HCT116 (cell line): ENCODE measurements around the gene ALDH1A2. TPM values are rescaled to one million over a fixed set of nuclear protein-coding genes. Genes with fewer than 3 reads are reported as not detected.

ENCODE experiments used
- ATAC-seq: fragments of 200-7000 bp; cut with Tn5 transposase; 2 replicates; pipeline ENCODE4 v1.9.1; 2020; ENCODE audit warnings: mild to moderate bottlenecking, moderate library complexity
- BruUV-seq: library from RNA; stranded (reverse); fragments of 400-500 nt; replicated peaks from 2 replicates; lab custom pipeline; 2021; lab: Mats Ljungman, UMichigan
- CTCF ChIA-PET: fragments of 300-600 bp; sonication (Branson Sonifier 250); formaldehyde crosslinking; loops from one replicate; lab custom pipeline; 2021; ENCODE audit warnings: antibody characterized with exemption; lab: Charles Lee
- POLR2A ChIA-PET: fragments of 300-600, 350-600 bp; sonication (Branson Sonifier 250); formaldehyde crosslinking; loops from one replicate; lab custom pipeline; 2021; ENCODE audit warnings: antibody characterized with exemption; lab: Charles Lee
- RAD21 ChIA-PET, 2 experiments: fragments of 300-600 bp; sonication (Branson Sonifier 250); formaldehyde crosslinking; loops; one replicate each; lab custom pipeline; 2023; ENCODE audit warnings: low total read pairs in 2 of 2; ENCODE audit not compliant: uncharacterized antibody in 2 of 2, unreplicated experiment in 2 of 2, low non-redundant PET in 1 of 2; lab: Charles Lee
- DNase-seq: peaks from one replicate; pipeline ENCODE4 v3.0.0-alpha.2; 2010; ENCODE audit warnings: low read depth, low spot score
- H2AFZ ChIP-seq: fragments of 200-600 bp; shearing (Covaris generic), sonication (generic); 2 replicates; pipeline ENCODE4 v1.6.1; 2017; ENCODE audit warnings: low read depth, mixed run types, mixed read lengths, antibody characterized with exemption, low read length; ENCODE audit not compliant: poor library complexity, severe bottlenecking
- H3K27ac ChIP-seq: 2 replicates; pipeline ENCODE4 v1.5.1; 2012; ENCODE audit warnings: low read depth, low read length
- H3K27me3 ChIP-seq: fragments of 200-600 bp; sonication (generic); 2 replicates; pipeline ENCODE4 v1.6.1; 2016; ENCODE audit warnings: mixed run types, low read length, mixed read lengths; ENCODE audit not compliant: insufficient read depth
- H3K36me3 ChIP-seq, 2 experiments: fragments of 200-500 bp in 1 of 2; fragments of 200-600 bp in 1 of 2; sonication (Bioruptor generic) in 1 of 2; sonication (generic) in 1 of 2; 2 replicates each; pipeline versions ENCODE4 v1.5.1 to v1.6.1; 2014 to 2016; ENCODE audit warnings: low read length in 2 of 2, inconsistent platforms in 1 of 2, mixed read lengths in 1 of 2, mixed run types in 1 of 2; ENCODE audit not compliant: insufficient read depth in 2 of 2, control insufficient read depth in 1 of 2
- H3K4me1 ChIP-seq, 2 experiments: fragments of 200-600 bp in 1 of 2; sonication (generic) in 1 of 2; 2 replicates each; pipeline versions ENCODE4 v1.5.1 to v1.6.1; 2012 to 2017; ENCODE audit warnings: low read length in 2 of 2, inconsistent platforms in 1 of 2, mild to moderate bottlenecking in 1 of 2, mixed read lengths in 1 of 2, mixed run types in 1 of 2, moderate library complexity in 1 of 2; ENCODE audit not compliant: insufficient read depth in 2 of 2, control insufficient read depth in 1 of 2
- H3K4me2 ChIP-seq: fragments of 200-600 bp; sonication (generic); 2 replicates; pipeline ENCODE4 v1.6.1; 2017; ENCODE audit warnings: mixed run types, low read length, mixed read lengths
- H3K4me3 ChIP-seq, 2 experiments: fragments of 200-600 bp in 1 of 2; sonication (generic) in 1 of 2; replicated peaks in 1 of 2; 2 replicates each; pipeline ENCODE4 v1.5.1; 2011 to 2016; ENCODE audit warnings: low read length in 2 of 2, control low read depth in 1 of 2, low read depth in 1 of 2, mild to moderate bottlenecking in 1 of 2, mixed read lengths in 1 of 2, mixed run types in 1 of 2
- H3K79me2 ChIP-seq: fragments of 200-600 bp; sonication (generic); 2 replicates; pipeline ENCODE4 v1.6.1; 2017; ENCODE audit warnings: mild to moderate bottlenecking, mixed run types, low read length, moderate library complexity, mixed read lengths; ENCODE audit not compliant: insufficient read depth
- H3K9ac ChIP-seq: fragments of 200-600 bp; sonication (generic); 2 replicates; pipeline ENCODE4 v1.6.1; 2016; ENCODE audit warnings: low read length, mixed read lengths
- H3K9me2 ChIP-seq: fragments of 200-600 bp; sonication (generic), shearing (Covaris generic); 2 replicates; pipeline ENCODE4 v1.6.1; 2017; ENCODE audit warnings: mixed run types, mild to moderate bottlenecking, moderate library complexity; ENCODE audit not compliant: insufficient read depth
- H3K9me3 ChIP-seq, 2 experiments: fragments of 200-500 bp in 1 of 2; fragments of 200-600 bp in 1 of 2; sonication (Bioruptor generic) in 1 of 2; sonication (generic) in 1 of 2; 2 replicates each; pipeline ENCODE4 v1.6.1; 2014 to 2017; ENCODE audit warnings: low read length in 2 of 2, mixed read lengths in 2 of 2, inconsistent platforms in 1 of 2, low read depth in 1 of 2, mild to moderate bottlenecking in 1 of 2, mixed run types in 1 of 2, moderate library complexity in 1 of 2; ENCODE audit not compliant: control insufficient read depth in 1 of 2, insufficient read depth in 1 of 2
- H4K20me1 ChIP-seq: fragments of 200-600 bp; sonication (generic), shearing (Covaris generic); 2 replicates; pipeline ENCODE4 v1.6.1; 2017; ENCODE audit warnings: mixed run types, mild to moderate bottlenecking, moderate library complexity; ENCODE audit not compliant: insufficient read depth
- CEBPB ChIP-seq: IDR thresholded peaks from 2 replicates; pipeline ENCODE4 v1.6.1; 2012; ENCODE audit warnings: low read depth
- EGR1 ChIP-seq: IDR thresholded peaks from 2 replicates; pipeline ENCODE4 v1.6.1; 2012; ENCODE audit warnings: low read depth
- ELF1 ChIP-seq: IDR thresholded peaks from 2 replicates; pipeline ENCODE4 v1.6.1; 2012; ENCODE audit warnings: low read depth, borderline replicate concordance
- EZH2 ChIP-seq: fragments of 200-600 bp; sonication (generic); IDR thresholded peaks from 2 replicates; pipeline ENCODE4 v1.6.1; 2017; ENCODE audit warnings: antibody characterized with exemption, mixed run types
- EZH2phosphoT487 ChIP-seq: fragments of 200-600 bp; IDR thresholded peaks from 2 replicates; pipeline ENCODE4 v1.6.1; 2018; ENCODE audit warnings: antibody characterized with exemption, borderline replicate concordance
- FOSL1 ChIP-seq: IDR thresholded peaks from 2 replicates; pipeline ENCODE4 v1.6.1; 2012; ENCODE audit warnings: low read depth
- JUND ChIP-seq: IDR thresholded peaks from 2 replicates; pipeline ENCODE4 v1.6.1; 2012
- POLR2A ChIP-seq: IDR thresholded peaks from 2 replicates; pipeline ENCODE4 v1.7.0; 2011; ENCODE audit warnings: borderline replicate concordance; ENCODE audit not compliant: insufficient read depth, insufficient read length; ENCODE audit errors: extremely low read depth
- POLR2AphosphoS5 ChIP-seq: IDR thresholded peaks from 2 replicates; pipeline ENCODE4 v1.6.1; 2011; ENCODE audit warnings: mild to moderate bottlenecking, low read depth, low read length, moderate library complexity
- SIN3A ChIP-seq: IDR thresholded peaks from 2 replicates; pipeline ENCODE4 v1.6.1; 2012; ENCODE audit warnings: low read depth
- TCF7L2 ChIP-seq: IDR thresholded peaks from 2 replicates; pipeline ENCODE4 v1.7.0; 2011; ENCODE audit warnings: borderline replicate concordance, inconsistent platforms; ENCODE audit not compliant: insufficient read depth, insufficient read length; ENCODE audit errors: extremely low read depth
- YY1 ChIP-seq: IDR thresholded peaks from 2 replicates; pipeline ENCODE4 v1.6.1; 2011; ENCODE audit warnings: low read length, low read depth, moderate library complexity, mild to moderate bottlenecking; ENCODE audit not compliant: insufficient replicate concordance; ENCODE audit errors: extremely low read depth
- ZBTB33 ChIP-seq: IDR thresholded peaks from 2 replicates; pipeline ENCODE4 v1.6.1; 2011; ENCODE audit warnings: mild to moderate bottlenecking, low read length, moderate library complexity; ENCODE audit not compliant: insufficient replicate concordance; ENCODE audit errors: extremely low read depth
- ZFX ChIP-seq: fragments of 450-650 bp; IDR thresholded peaks from 2 replicates; pipeline ENCODE4 v1.6.1; 2017
- ZNF274 ChIP-seq: fragments of 200-500 bp; sonication (Bioruptor generic); IDR thresholded peaks from 2 replicates; pipeline ENCODE4 v1.6.1; 2014; ENCODE audit warnings: mild to moderate bottlenecking, low read depth, low read length, inconsistent platforms
- intact Hi-C: fragments of 100-400 bp; cut with micrococcal nuclease; formaldehyde crosslinking; loops from 2 replicates; pipeline ENCODE4 v1.10.0; 2022
- total RNA-seq: library from RNA; stranded (reverse); gene quantifications from one replicate; pipeline ENCODE4 v1.2.1, GENCODE V29; 2021; ENCODE audit not compliant: unreplicated experiment
- TF ChIP-seq, protein P1 (sequence below): IDR thresholded peaks from 2 replicates; pipeline ENCODE4 v1.6.1; 2012; ENCODE audit warnings: low read depth
- TF ChIP-seq, protein P2 (sequence below): IDR thresholded peaks from 2 replicates; pipeline ENCODE4 v1.6.1; 2012

Gene ALDH1A2
- total RNA-seq, 1 experiment from 2014 or later, result 1.7 TPM

- ChIA-PET CTCF (no interaction called here), RAD21 (no interaction called here), POLR2A (no interaction called here)
- Histone ChIP-seq H3K27me3 (peaks cover 8% of the 10 kb centered on the region; the same call in 1 of the 2 replicates), H3K36me3 (no peaks in the 10 kb centered on the region), H4K20me1 (no peaks in the 10 kb centered on the region), H3K9ac (no peak overlapping the region), H3K27ac (no peak overlapping the region), H2AFZ (no peak overlapping the region), H3K9me3 (no peaks in the 10 kb centered on the region), H3K4me3 (no peak overlapping the region), H3K4me1 (no peaks in the 10 kb centered on the region), H3K79me2 (no peaks in the 10 kb centered on the region), H3K9me2 (no peaks in the 10 kb centered on the region), H3K4me2 (no peak overlapping the region)
- intact Hi-C loops, result no loop called here
- ATAC-seq (no peak), DNase-seq (no peak)
- BruUV-seq, result no TSS peak
- TF ChIP-seq JUND (no peak), TCF7L2 (no peak), ELF1 (no peak), SIN3A (no peak), ZNF274 (no peak), EZH2phosphoT487 (no peak), EZH2 (no peak)
These were observed 43.9 kb upstream of the ALDH1A2 start for GRCh38 chr15:58109419-58109818.

DNA sequence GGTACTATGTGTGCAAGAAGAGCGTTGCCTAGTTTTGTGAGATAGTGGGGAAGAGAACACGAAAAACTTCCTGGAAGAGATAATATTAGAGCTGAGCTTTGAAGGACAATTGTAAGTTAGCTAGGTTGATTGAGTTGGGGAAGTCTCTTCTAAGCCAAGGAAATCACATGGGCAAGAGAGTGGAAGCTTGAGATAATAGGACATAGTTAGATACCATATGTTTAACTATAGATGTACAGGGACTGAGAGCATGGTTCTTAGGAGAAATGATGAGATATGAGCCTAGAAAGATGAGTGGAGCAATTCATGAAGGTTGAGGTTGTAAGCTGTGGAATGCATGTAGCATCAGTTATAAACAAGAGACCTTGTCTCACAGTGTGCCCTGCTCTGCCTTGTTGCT is 42.6 kb upstream of the ALDH1A2 start:
- Histone ChIP-seq H4K20me1 (no peaks in the 10 kb centered on the region), H2AFZ (no peak overlapping the region), H3K9me2 (no peaks in the 10 kb centered on the region), H3K4me3 (no peak overlapping the region), H3K4me1 (no peaks in the 10 kb centered on the region), H3K9ac (no peak overlapping the region), H3K4me2 (no peak overlapping the region), H3K27me3 (peaks cover 8% of the 10 kb centered on the region; the same call in 1 of the 2 replicates), H3K79me2 (no peaks in the 10 kb centered on the region), H3K27ac (no peak overlapping the region), H3K36me3 (no peaks in the 10 kb centered on the region), H3K9me3 (no peaks in the 10 kb centered on the region)
- CTCF ChIA-PET, result no interaction called here
- RAD21 ChIA-PET, result no interaction called here
- ATAC-seq (no peak), DNase-seq (no peak)
- POLR2A ChIA-PET, result no interaction called here
- BruUV-seq, result no TSS peak
- intact Hi-C loops, result no loop called here
- no peak for TF ChIP-seq ZFX
- no peak for TF ChIP-seq JUND
- no peak for TF ChIP-seq EZH2
- TF ChIP-seq SIN3A, result no peak
- TF ChIP-seq EGR1, result no peak
- TF ChIP-seq, protein P1, sequence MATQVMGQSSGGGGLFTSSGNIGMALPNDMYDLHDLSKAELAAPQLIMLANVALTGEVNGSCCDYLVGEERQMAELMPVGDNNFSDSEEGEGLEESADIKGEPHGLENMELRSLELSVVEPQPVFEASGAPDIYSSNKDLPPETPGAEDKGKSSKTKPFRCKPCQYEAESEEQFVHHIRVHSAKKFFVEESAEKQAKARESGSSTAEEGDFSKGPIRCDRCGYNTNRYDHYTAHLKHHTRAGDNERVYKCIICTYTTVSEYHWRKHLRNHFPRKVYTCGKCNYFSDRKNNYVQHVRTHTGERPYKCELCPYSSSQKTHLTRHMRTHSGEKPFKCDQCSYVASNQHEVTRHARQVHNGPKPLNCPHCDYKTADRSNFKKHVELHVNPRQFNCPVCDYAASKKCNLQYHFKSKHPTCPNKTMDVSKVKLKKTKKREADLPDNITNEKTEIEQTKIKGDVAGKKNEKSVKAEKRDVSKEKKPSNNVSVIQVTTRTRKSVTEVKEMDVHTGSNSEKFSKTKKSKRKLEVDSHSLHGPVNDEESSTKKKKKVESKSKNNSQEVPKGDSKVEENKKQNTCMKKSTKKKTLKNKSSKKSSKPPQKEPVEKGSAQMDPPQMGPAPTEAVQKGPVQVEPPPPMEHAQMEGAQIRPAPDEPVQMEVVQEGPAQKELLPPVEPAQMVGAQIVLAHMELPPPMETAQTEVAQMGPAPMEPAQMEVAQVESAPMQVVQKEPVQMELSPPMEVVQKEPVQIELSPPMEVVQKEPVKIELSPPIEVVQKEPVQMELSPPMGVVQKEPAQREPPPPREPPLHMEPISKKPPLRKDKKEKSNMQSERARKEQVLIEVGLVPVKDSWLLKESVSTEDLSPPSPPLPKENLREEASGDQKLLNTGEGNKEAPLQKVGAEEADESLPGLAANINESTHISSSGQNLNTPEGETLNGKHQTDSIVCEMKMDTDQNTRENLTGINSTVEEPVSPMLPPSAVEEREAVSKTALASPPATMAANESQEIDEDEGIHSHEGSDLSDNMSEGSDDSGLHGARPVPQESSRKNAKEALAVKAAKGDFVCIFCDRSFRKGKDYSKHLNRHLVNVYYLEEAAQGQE, result no peak
- TF ChIP-seq YY1, result no peak
- TF ChIP-seq POLR2AphosphoS5, result no peak
- TF ChIP-seq CEBPB, result no peak
- TF ChIP-seq, protein P2, sequence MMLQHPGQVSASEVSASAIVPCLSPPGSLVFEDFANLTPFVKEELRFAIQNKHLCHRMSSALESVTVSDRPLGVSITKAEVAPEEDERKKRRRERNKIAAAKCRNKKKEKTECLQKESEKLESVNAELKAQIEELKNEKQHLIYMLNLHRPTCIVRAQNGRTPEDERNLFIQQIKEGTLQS, result no peak
- no peak for TF ChIP-seq POLR2A
- TF ChIP-seq ZBTB33, result no peak
- TF ChIP-seq EZH2phosphoT487, result no peak
- no peak for TF ChIP-seq FOSL1
